Gastroesophageal sphincter (tissue), 3 donors: ENCODE results near the gene CEBPG.

Experiments used
- EP300 ChIP-seq: sonication (generic); formaldehyde crosslinking; IDR thresholded peaks from one replicate; pipeline ENCODE4 v1.6.1; 2017; ENCODE audit warnings: antibody characterized with exemption, mild to moderate bottlenecking
- POLR2A ChIP-seq, 2 donors: fragments of 450-650 bp; IDR thresholded peaks; one replicate each; pipeline ENCODE4 v1.6.1; 2017; ENCODE audit warnings: antibody characterized with exemption in 2 of 2, mild to moderate bottlenecking in 2 of 2, moderate library complexity in 1 of 2
- POLR2AphosphoS5 ChIP-seq: sonication (generic); formaldehyde crosslinking; IDR thresholded peaks from one replicate; pipeline ENCODE4 v1.6.1; 2017; ENCODE audit warnings: antibody characterized with exemption
- TF ChIP-seq, protein P1 (sequence below), 4 experiments: fragments of 200-600 bp in 2 of 4; fragments of 450-650 bp in 2 of 4; sonication (generic) in 1 of 4; IDR thresholded peaks; one replicate each; pipeline ENCODE4 v1.5.1; 2017 to 2019; ENCODE audit warnings: antibody characterized with exemption in 4 of 4, mild to moderate bottlenecking in 2 of 4, moderate library complexity in 2 of 4

GRCh38 chr19:33417751-33418150, 44.2 kb downstream of the CEBPG start:
- TF ChIP-seq, protein P1, sequence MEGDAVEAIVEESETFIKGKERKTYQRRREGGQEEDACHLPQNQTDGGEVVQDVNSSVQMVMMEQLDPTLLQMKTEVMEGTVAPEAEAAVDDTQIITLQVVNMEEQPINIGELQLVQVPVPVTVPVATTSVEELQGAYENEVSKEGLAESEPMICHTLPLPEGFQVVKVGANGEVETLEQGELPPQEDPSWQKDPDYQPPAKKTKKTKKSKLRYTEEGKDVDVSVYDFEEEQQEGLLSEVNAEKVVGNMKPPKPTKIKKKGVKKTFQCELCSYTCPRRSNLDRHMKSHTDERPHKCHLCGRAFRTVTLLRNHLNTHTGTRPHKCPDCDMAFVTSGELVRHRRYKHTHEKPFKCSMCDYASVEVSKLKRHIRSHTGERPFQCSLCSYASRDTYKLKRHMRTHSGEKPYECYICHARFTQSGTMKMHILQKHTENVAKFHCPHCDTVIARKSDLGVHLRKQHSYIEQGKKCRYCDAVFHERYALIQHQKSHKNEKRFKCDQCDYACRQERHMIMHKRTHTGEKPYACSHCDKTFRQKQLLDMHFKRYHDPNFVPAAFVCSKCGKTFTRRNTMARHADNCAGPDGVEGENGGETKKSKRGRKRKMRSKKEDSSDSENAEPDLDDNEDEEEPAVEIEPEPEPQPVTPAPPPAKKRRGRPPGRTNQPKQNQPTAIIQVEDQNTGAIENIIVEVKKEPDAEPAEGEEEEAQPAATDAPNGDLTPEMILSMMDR (IDR thresholded peaks at IDR 0.05) = no peak
- TF ChIP-seq EP300 (no peak), POLR2AphosphoS5 (no peak), POLR2A (IDR thresholded peaks at IDR 0.05) (no peak)
